HFF-Myc (cell line): Measurements from ENCODE around the gene SHOC2.

ENCODE experiments used
- DNase-seq: peaks from one replicate; pipeline ENCODE4 v3.0.0-alpha.2; 2011; ENCODE audit warnings: low read depth; ENCODE audit errors: extremely low read depth
- H3K4me3 ChIP-seq: replicated peaks from 2 replicates; pipeline ENCODE4 v1.5.1; 2011; ENCODE audit warnings: low read depth, mild to moderate bottlenecking, control low read depth, low read length
- CTCF ChIP-seq: IDR thresholded peaks from 2 replicates; pipeline ENCODE4 v1.5.1; 2012; ENCODE audit warnings: mild to moderate bottlenecking, low read depth, low read length, control low read depth; ENCODE audit errors: missing control alignments

The SHOC2 gene

GRCh38 chr10:110919349-110919931 lies at the start of gene SHOC2:
Gene SHOC2 (plus strand): TSS chr10:110919604. CDS start chr10:110964359, 44,755 bp downstream.
- peak; percentile 6 for TF ChIP-seq CTCF
- DNase-seq = no peak
- H3K4me3 ChIP-seq = peak within 1 kb of the TSS; percentile 85

GRCh38 chr10:110870823-110871297 lies 48.5 kb upstream of the SHOC2 start:
- no peak for DNase-seq
- TF ChIP-seq CTCF = no peak
- H3K4me3 ChIP-seq = peak overlapping the region; percentile 74

- H3K4me3 ChIP-seq = peak within 1 kb of the TSS; percentile 74
- no peak for TF ChIP-seq CTCF
- peak; percentile 92 for DNase-seq
These were observed 47.9 kb upstream of the SHOC2 start, which contains the start of gene PDCD4 for GRCh38 chr10:110871298-110872084. Gene PDCD4 (plus strand): TSS chr10:110871928. CDS start chr10:110876028, 4,100 bp downstream.

- no peak for DNase-seq
- TF ChIP-seq CTCF = peak; percentile 2
- H3K4me3 ChIP-seq = peak overlapping the region; percentile 74
These were observed 47.0 kb upstream of the SHOC2 start for GRCh38 chr10:110872145-110872983.

- peak overlapping the region; percentile 74 for H3K4me3 ChIP-seq
- no peak for TF ChIP-seq CTCF
- no peak for DNase-seq
These were observed 46.1 kb upstream of the SHOC2 start for GRCh38 chr10:110872984-110873923.

- H3K4me3 ChIP-seq = peak overlapping the region; percentile 74
- no peak for TF ChIP-seq CTCF
- DNase-seq = no peak
These were observed 45.5 kb upstream of the SHOC2 start for GRCh38 chr10:110873951-110874350.
